Erythroblast (primary cell): Measurements from ENCODE around the gene GIMAP5.

Source experiments
- DNase-seq, 2 experiments: peaks; one replicate each; lab custom pipeline; 2025; lab: John Stamatoyannopoulos, UW
- GATA1 ChIP-seq: IDR thresholded peaks from 2 replicates; pipeline ENCODE4 v1.6.1; 2011; ENCODE audit warnings: low read depth, mild to moderate bottlenecking, control low read depth, low read length, moderate library complexity
- POLR2A ChIP-seq: IDR thresholded peaks from 2 replicates; pipeline ENCODE4 v1.6.1; 2011; ENCODE audit warnings: mild to moderate bottlenecking, low read length

Gene GIMAP5

DNA sequence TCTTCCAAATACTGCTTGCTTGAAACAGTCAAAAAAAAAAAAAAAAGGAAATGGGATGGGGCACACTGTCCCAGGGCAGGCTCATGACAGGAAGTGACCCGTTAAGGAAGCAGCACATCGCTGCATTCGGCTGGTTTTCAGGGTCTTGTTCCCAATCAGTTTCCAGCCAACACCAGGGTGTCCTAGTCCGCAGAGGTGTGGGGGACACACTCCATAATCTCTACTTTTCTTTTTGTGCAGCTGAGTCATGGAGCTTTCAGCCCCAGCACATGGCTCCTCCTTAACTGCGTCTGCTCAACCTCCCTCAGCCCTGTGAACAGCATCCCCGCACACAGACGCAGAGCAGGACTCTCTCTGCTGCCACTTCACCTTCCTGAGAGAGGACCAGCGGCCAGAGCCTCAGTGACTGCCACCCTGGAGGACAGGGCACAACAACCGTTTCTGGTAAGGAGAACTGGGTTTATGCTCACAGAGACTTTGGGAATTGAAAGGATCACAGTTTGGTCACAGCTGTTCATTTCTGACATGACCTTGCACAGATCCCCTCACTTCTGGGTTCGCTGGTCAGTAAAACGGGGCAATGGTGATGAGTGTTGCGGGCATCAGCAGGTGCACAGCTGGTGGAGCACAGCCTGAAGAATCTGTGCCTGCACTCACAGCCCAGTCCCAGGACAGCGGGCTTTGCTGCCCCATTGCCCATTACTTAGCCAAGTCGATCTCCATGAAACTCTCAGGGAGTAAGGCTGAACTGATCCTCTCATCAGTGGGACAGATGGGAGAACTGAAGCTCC is at the start of gene GIMAP5:
Gene GIMAP5 (plus strand): TSS at position 154 of the 791 bp plus-strand sequence. CDS start 3,467 bp downstream, outside the sequence.
- DNase-seq = no peak
- TF ChIP-seq GATA1 = no peak
- no peak for TF ChIP-seq POLR2A

DNA sequence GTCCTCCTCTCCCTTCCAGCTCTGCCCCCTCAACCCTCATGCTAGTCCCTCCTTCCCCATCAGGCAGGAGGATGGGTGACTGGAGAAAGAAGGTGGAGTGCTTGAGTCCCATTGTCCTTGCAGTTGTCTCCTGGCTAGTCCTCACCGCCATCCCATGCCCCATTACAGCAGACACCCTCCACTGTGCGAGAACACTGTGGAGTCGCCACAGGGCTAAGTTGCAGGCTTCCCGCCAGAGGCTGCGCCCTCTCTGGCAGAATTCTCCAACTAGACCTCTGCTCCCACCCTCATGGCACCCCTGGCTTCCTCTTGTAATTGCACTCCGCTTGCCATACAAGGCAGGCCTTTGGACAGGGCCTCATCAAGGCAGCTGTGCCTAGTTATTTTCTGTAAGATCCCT is 48.6 kb upstream of the GIMAP5 start:
- DNase-seq = no peak
- no peak for TF ChIP-seq GATA1
- TF ChIP-seq POLR2A = no peak

DNA sequence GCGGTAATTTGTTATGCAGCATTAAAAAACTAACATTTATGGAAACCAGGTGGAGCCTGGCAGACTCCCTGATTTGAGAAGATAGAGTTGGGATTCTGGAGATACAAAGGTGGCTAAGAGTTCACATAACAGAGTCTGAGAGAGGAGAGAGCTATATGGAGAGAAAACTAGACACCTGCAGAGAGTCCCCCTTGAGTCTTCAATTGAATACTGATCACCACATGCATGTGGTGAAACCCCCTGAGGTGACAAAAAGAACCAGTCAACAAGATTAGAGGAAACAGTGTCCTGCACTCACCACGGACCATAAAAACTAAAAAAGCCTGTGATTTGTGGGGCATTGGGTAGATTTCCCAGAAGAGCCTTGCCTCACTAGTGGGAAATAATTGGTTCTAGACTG is 41.6 kb upstream of the GIMAP5 start:
- DNase-seq = no peak
- TF ChIP-seq POLR2A (no peak), GATA1 (no peak)

DNA sequence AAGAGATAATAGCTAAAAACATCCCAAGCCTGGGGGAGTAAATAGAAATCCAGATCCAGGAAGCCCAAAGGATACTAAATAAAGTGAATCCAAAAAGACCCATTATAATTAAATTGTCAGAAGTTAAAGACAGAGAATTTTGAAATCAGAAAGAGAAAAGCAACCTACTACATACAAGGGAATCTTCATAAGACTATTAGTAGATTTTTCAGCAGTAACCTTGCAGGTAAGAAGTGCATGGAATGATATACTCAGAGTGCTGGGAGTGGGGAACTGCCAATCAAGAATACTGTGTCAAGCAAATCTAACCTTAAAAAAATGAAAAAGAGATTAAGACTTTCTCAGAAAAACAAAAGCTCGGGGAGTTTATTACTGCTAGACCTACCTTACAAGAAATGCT is 34.0 kb upstream of the GIMAP5 start:
- DNase-seq = no peak
- TF ChIP-seq POLR2A = no peak

DNA sequence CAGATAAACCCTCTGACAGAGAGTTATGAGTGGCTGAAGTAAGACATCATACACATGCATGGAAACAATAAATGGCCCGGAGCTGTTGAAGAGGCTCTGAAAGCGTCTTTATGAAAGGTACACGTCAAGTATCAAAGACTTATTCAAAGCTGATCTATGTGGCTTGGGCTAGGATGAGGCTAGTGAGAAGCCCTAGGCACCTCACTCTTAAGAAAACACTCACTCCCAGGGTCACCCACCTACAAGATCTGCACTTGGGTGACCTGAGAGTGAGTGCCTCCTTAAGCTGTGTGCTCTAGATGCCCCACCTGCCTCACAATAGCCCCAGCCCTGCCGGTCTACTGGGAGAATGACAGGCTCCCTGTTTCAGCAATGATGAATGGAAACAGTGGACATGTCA is 21.9 kb upstream of the GIMAP5 start:
- TF ChIP-seq GATA1 = no peak
- no peak for TF ChIP-seq POLR2A
- no peak for DNase-seq

DNA sequence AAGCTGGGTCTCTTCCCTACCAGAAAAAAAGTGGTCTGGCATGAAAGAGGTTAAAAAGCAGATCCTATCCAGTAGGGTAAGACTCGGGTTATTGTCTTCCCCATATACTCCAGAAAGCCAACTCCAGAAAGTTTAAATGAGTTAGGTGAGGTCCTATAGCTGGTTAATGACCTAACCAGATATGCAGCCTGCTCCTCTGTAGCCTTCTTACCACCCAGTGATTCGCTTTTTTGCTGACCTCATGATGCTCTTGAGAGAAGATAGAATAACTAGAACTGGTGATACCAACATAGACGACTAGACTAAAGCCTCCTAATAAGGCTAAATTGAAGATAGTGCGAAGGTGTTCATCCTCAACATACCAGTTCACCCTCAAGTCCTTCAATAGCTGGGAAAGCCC is 21.5 kb upstream of the GIMAP5 start:
- no peak for TF ChIP-seq GATA1
- no peak for TF ChIP-seq POLR2A
- DNase-seq = no peak

DNA sequence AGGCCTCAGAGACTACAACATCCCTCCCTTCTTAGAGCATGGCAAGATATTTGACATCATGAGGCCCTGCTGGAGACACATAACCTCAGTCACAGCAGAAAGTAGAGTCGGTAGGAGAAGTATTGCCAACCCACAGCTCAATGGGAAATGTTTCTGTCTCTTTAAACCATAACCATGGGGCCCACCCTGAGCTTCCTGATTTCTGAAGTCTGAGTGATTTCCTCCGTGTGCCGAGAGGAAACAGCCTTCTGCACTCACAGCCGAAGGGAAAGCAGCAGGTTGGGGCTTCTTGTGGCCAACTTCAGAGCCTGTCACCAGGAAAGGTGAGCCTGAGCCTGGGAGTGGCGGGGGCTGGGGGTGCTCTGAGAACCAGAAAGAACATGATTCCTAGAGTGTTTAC is 20.9 kb upstream of the GIMAP5 start, which contains the start of gene GIMAP1:
Gene GIMAP1 (plus strand): TSS at position 246 of the 400 bp plus-strand sequence. CDS start 2,435 bp downstream, outside the sequence.
- no peak for TF ChIP-seq GATA1
- TF ChIP-seq POLR2A = no peak
- DNase-seq = no peak

DNA sequence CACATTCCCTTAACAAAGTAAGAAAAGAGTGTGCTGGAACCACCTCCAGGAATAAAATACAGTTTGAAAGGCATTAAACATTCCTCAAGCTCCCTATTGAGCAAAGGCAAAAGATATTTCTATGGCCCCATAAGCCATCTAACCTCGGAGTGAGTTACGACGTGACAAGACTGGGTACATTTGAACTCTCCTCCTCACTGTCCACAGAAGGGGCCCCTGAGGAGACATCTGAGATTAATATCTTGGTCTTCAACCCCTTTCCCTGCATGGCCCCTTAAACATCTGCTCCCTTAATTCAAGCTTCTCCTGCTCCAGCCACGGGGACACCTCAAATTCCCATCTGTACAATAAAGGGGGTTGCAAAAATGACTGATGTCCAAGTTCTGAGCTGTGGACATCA is 20.3 kb upstream of the GIMAP5 start:
- no peak for DNase-seq
- TF ChIP-seq POLR2A = no peak
- no peak for TF ChIP-seq GATA1

DNA sequence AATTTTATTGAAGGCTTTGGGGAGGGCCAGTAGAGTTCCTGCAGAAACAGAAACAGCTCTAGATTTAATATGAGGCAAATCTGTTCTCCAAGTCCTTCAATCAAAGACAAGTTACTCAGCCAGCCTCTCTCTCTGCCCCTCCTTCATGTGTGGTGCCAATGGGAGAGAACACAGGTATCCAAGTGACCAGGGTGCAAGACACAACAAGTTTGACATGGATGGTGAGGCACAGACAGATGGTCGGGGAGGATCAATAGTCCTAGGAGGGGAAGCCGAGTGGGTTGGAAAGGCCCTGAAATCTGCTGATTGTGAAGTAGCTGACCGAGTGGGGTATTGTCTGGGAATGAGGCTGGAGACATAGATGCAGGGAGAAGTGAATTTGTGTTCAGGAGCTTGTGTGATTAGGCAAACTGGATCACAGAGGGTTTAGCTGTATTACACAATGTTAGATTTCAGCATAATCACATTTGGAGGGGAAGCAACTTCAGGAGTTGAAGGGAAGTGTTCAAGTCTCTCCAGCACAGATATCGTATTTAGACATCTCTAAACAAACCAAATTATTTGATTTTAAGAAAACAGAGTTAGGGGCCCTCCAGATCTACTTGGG is 19.3 kb upstream of the GIMAP5 start:
- DNase-seq = no peak
- no peak for TF ChIP-seq GATA1
- TF ChIP-seq POLR2A = no peak

DNA sequence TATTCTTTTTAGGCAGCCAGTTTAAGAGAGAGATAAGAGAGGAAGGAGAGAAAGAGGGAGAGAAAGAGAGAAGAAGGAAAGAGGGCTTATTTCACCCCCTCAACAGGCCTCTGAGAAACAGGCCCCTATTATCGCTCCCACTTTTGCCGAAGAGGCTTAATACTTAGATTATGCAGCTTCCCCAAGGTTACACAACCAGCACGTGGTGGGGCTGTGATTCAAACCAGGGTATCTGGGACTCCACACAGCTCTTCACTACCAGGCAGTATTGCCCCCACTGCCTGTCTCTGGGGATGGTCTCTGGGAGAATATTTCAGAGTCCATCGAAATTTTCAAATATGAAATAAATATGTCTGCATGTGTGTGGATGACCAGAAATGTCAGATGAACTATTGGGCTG is 17.8 kb upstream of the GIMAP5 start:
- TF ChIP-seq POLR2A (no peak), GATA1 (no peak)
- no peak for DNase-seq

DNA sequence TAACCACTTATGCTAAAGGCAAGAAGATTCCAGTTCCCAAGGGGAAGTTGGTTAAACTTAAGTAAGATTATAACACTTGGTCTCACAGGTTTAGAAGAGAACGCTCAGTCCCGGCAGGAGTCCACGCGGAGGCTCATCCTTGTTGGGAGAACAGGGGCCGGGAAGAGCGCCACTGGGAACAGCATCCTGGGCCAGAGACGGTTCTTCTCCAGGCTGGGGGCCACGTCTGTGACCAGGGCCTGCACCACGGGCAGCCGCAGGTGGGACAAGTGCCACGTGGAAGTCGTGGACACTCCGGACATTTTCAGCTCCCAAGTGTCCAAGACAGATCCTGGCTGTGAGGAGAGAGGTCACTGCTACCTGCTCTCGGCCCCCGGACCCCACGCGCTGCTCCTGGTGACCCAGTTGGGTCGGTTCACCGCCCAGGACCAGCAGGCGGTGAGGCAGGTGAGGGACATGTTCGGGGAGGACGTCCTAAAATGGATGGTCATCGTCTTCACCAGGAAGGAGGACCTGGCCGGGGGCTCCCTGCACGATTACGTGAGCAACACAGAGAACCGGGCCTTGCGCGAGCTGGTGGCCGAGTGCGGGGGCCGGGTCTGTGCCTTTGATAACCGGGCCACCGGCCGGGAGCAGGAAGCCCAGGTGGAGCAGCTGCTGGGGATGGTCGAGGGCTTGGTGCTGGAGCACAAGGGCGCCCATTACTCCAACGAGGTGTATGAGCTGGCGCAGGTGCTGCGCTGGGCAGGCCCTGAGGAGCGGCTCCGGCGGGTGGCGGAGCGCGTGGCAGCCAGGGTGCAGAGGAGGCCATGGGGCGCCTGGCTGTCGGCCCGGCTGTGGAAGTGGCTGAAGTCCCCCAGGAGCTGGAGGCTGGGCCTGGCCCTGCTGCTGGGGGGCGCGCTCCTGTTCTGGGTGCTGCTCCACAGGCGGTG is 17.0 kb upstream of the GIMAP5 start:
- TF ChIP-seq GATA1 = no peak
- no peak for TF ChIP-seq POLR2A

DNA sequence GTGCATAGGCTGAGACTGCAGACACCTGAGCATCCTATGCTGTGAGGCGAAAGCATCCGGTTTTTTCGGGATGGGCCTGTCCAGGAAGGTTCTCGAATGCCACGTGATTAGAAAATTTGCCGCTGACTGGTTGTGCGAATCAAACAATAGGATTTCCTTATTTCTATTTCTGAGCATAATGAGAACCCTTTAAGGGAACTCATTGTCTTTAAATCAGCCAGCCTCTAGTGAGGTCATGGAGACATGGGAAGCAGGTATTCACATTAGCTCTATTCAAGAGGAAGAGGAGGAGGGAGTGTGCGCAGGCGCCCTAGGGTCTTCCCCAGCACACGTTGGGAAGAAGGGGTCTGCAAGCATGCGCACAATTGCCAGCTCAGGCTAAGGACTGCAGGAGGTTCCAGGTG is 15.2 kb upstream of the GIMAP5 start:
- TF ChIP-seq GATA1 = no peak
- no peak for TF ChIP-seq POLR2A
- no peak for DNase-seq

More for the DNA sequence above, 17.0 kb upstream of the GIMAP5 start:
- DNase-seq = no peak

DNA sequence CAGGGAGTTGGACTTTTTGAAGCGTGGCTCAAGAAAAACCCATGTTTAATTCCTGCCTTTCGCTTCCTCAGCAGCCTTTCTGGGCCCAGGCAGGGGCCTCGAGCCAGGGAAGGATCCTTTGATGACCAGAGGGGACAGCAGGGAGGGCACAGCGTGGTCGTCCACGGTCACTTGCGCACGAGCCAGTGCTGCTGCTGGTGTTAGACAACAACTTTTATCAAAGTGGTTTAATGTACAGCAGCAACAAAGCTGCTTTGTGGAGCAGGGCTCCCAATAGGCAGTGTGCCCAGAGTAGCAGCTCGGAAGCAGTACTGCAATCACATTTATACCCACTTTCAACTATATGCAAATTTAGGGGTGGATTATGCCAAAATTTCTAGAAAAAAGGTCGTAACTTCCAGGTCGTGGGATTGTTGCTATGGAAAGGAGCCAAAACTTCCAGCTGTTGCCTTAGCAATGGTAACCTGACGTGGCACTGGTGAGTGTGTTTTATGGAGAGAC is 14.7 kb upstream of the GIMAP5 start:
- no peak for DNase-seq
- TF ChIP-seq GATA1 (no peak), POLR2A (no peak)
